ENCODE measurements around the gene LMO4. TPM values are rescaled to one million over a fixed set of nuclear protein-coding genes. Genes with fewer than 3 reads are reported as not detected.

LMO4 gene
- total and polyA plus RNA-seq, 10 of the 15 experiments (the other 5 are each of a cell fraction or from before 2014, with no cell fraction given) = 3.8 to 76.6 (median 20.7) TPM

DNA sequence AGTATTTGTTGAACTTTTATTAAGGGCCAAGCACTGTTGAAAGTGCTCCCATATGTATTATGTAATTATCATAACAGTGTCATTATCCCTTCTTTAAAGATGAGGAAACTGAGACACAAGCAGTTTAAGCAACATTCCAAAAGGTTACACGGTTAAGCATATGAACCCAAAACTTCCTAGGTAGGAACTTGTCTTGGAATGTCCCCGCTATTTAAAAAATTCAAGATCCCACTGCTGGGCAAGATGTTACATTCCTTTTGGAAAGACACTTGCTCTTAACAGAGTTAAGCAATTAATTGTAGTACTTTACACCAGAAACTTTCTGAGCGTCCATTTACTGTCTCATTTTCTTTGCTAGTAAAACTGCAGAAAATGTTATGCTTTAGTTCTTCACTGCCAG, 15.6 kb downstream of the LMO4 start:
- Histone ChIP-seq H3K4me3 (no peak overlapping the region), H3K9me3 (replicated peaks; ENCODE audit: control insufficient read depth, insufficient read depth, low read length) (no peaks in the 10 kb centered on the region), H3K27ac (ENCODE audit: control insufficient read depth, insufficient read depth) (no peak overlapping the region), H4K20me1 (ENCODE audit: control insufficient read depth, insufficient read depth) (no peaks in the 10 kb centered on the region), H3K27me3 (replicated peaks in 1 of 2; ENCODE audit: control insufficient read depth in 2 of 2, insufficient read depth in 2 of 2, low read length in 1 of 2) (no peaks in the 10 kb centered on the region), H3K36me3 (ENCODE audit: control insufficient read depth in 2 of 2, insufficient read depth in 2 of 2, low read length in 1 of 2) (peaks cover 2 to 22% of the 10 kb centered on the region in 2 experiments), H3K9ac (ENCODE audit: control insufficient read depth, insufficient read depth, low read length) (no peak overlapping the region), H2AFZ (ENCODE audit: control insufficient read depth, low read depth, low read length) (no peak overlapping the region), H3K4me2 (ENCODE audit: control insufficient read depth, insufficient read depth) (no peak overlapping the region), H3K79me2 (ENCODE audit: control insufficient read depth, insufficient read depth, low read length) (no peaks in the 10 kb centered on the region), H3K4me1 (ENCODE audit: control insufficient read depth, insufficient read depth, low read length) (peaks cover 5% of the 10 kb centered on the region)
- SMC1A ChIA-PET (ENCODE audit: uncharacterized antibody, unreplicated experiment) = interaction anchor here (1.1 to 2.1 kb wide), 2 partner anchors 11 to 12 kb away, joined by 3 to 6 read pairs; no protein-coding TSS in a partner anchor
- TF ChIP-seq, protein P1, sequence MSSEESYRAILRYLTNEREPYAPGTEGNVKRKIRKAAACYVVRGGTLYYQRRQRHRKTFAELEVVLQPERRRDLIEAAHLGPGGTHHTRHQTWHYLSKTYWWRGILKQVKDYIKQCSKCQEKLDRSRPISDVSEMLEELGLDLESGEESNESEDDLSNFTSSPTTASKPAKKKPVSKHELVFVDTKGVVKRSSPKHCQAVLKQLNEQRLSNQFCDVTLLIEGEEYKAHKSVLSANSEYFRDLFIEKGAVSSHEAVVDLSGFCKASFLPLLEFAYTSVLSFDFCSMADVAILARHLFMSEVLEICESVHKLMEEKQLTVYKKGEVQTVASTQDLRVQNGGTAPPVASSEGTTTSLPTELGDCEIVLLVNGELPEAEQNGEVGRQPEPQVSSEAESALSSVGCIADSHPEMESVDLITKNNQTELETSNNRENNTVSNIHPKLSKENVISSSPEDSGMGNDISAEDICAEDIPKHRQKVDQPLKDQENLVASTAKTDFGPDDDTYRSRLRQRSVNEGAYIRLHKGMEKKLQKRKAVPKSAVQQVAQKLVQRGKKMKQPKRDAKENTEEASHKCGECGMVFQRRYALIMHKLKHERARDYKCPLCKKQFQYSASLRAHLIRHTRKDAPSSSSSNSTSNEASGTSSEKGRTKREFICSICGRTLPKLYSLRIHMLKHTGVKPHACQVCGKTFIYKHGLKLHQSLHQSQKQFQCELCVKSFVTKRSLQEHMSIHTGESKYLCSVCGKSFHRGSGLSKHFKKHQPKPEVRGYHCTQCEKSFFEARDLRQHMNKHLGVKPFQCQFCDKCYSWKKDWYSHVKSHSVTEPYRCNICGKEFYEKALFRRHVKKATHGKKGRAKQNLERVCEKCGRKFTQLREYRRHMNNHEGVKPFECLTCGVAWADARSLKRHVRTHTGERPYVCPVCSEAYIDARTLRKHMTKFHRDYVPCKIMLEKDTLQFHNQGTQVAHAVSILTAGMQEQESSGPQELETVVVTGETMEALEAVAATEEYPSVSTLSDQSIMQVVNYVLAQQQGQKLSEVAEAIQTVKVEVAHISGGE (CRISPR knock-in tag; IDR thresholded peaks at IDR 0.05) = no peak
- no peak for TF ChIP-seq BRCA1 (IDR thresholded peaks at IDR 0.05; ENCODE audit: low read depth, low read length)
- no peak for TF ChIP-seq FOS (IDR thresholded peaks at IDR 0.05; ENCODE audit: borderline replicate concordance, extremely low read depth, insufficient read length)
- no peak for TF ChIP-seq TAF1 (IDR thresholded peaks at IDR 0.05; ENCODE audit: borderline replicate concordance, low read depth, low read length)
- no peak for TF ChIP-seq NFXL1 (IDR thresholded peaks at IDR 0.05; ENCODE audit: borderline replicate concordance)
- TF ChIP-seq POLR2AphosphoS5 (IDR thresholded peaks at IDR 0.05; ENCODE audit: low read length) = no peak
- TF ChIP-seq SMAD5 (IDR thresholded peaks at IDR 0.05; ENCODE audit: low read depth) = no peak
- TF ChIP-seq, protein P2, sequence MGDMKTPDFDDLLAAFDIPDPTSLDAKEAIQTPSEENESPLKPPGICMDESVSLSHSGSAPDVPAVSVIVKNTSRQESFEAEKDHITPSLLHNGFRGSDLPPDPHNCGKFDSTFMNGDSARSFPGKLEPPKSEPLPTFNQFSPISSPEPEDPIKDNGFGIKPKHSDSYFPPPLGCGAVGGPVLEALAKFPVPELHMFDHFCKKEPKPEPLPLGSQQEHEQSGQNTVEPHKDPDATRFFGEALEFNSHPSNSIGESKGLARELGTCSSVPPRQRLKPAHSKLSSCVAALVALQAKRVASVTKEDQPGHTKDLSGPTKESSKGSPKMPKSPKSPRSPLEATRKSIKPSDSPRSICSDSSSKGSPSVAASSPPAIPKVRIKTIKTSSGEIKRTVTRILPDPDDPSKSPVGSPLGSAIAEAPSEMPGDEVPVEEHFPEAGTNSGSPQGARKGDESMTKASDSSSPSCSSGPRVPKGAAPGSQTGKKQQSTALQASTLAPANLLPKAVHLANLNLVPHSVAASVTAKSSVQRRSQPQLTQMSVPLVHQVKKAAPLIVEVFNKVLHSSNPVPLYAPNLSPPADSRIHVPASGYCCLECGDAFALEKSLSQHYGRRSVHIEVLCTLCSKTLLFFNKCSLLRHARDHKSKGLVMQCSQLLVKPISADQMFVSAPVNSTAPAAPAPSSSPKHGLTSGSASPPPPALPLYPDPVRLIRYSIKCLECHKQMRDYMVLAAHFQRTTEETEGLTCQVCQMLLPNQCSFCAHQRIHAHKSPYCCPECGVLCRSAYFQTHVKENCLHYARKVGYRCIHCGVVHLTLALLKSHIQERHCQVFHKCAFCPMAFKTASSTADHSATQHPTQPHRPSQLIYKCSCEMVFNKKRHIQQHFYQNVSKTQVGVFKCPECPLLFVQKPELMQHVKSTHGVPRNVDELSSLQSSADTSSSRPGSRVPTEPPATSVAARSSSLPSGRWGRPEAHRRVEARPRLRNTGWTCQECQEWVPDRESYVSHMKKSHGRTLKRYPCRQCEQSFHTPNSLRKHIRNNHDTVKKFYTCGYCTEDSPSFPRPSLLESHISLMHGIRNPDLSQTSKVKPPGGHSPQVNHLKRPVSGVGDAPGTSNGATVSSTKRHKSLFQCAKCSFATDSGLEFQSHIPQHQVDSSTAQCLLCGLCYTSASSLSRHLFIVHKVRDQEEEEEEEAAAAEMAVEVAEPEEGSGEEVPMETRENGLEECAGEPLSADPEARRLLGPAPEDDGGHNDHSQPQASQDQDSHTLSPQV (IDR thresholded peaks at IDR 0.05) = no peak
- TF ChIP-seq RB1 (IDR thresholded peaks at IDR 0.05; ENCODE audit: borderline replicate concordance) = no peak
- no peak for TF ChIP-seq GABPA (IDR thresholded peaks at IDR 0.05; ENCODE audit: low read depth)
- TF ChIP-seq, protein P3, sequence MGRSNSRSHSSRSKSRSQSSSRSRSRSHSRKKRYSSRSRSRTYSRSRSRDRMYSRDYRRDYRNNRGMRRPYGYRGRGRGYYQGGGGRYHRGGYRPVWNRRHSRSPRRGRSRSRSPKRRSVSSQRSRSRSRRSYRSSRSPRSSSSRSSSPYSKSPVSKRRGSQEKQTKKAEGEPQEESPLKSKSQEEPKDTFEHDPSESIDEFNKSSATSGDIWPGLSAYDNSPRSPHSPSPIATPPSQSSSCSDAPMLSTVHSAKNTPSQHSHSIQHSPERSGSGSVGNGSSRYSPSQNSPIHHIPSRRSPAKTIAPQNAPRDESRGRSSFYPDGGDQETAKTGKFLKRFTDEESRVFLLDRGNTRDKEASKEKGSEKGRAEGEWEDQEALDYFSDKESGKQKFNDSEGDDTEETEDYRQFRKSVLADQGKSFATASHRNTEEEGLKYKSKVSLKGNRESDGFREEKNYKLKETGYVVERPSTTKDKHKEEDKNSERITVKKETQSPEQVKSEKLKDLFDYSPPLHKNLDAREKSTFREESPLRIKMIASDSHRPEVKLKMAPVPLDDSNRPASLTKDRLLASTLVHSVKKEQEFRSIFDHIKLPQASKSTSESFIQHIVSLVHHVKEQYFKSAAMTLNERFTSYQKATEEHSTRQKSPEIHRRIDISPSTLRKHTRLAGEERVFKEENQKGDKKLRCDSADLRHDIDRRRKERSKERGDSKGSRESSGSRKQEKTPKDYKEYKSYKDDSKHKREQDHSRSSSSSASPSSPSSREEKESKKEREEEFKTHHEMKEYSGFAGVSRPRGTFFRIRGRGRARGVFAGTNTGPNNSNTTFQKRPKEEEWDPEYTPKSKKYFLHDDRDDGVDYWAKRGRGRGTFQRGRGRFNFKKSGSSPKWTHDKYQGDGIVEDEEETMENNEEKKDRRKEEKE (IDR thresholded peaks at IDR 0.05) = no peak
- BruUV-seq (replicated peaks) = no TSS peak
- POLR2A ChIA-PET = interaction anchor here (1.6 kb wide), 1 partner anchor 14 kb away, joined by 6 read pairs; no protein-coding TSS in a partner anchor
- in situ Hi-C loops (cut with MboI) = no loop called here
- ATAC-seq = no peak
- RAD21 ChIA-PET (ENCODE audit: unreplicated experiment) = no interaction called here
- FAIRE-seq = no peak
- whole genome bisulfite sequencing (ENCODE audit: insufficient coverage, insufficient replicate concordance, low lambda C conversion rate, missing lambda C conversion rate) = 100% methylated on average over 3 of the region's 3 CpGs
- no peak for DNase-seq (ENCODE audit: low read depth, low spot score)
- intact Hi-C loops (cut with micrococcal nuclease; ENCODE audit: unreplicated experiment) = no loop called here
- CTCF ChIA-PET = no interaction called here
